ENCODE measurements around the gene EGLN2. TPM values are rescaled to one million over a fixed set of nuclear protein-coding genes. Genes with fewer than 3 reads are reported as not detected.
"Not testable (repeated sequence)": the region's sequence is repeated elsewhere in the genome, so short reads cannot be mapped to it uniquely, and the experiment has no call there.

EGLN2 gene
- total RNA-seq, 1 donor from 2014 or later = 142 TPM

DNA sequence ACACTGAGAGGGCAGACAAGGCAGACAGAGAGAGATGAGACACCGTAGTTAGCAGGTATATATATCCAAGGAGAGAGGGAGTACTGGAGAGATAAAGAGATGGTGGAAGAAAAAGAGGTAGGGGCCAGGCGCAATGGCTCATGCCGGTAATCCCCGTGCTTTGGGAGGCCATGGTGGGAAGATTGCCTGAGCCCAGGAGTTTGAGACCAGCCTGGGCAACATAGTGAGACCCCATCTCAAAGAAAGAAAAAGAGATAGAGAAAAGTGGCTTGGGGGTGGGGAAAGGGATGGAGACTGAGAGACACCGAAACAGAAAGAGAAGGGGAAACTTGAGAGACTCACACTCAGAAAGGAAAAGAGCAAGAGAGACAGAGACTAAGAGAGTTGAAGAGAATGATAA is 18.4 kb upstream of the EGLN2 start:
- Mint-ChIP-seq H3K4me1 (ENCODE audit: low read depth, unreplicated experiment) (peaks cover 7% of the 10 kb centered on the region), H3K4me3 (ENCODE audit: unreplicated experiment) (no peak overlapping the region), H3K36me3 (ENCODE audit: unreplicated experiment) (no peaks in the 10 kb centered on the region), H3K27me3 (ENCODE audit: unreplicated experiment) (peaks cover 7% of the 10 kb centered on the region), H3K27ac (ENCODE audit: unreplicated experiment) (no peak overlapping the region), H3K9me3 (ENCODE audit: unreplicated experiment) (peaks cover 15% of the 10 kb centered on the region)
- no peak for DNase-seq
- TF ChIP-seq, protein P1, sequence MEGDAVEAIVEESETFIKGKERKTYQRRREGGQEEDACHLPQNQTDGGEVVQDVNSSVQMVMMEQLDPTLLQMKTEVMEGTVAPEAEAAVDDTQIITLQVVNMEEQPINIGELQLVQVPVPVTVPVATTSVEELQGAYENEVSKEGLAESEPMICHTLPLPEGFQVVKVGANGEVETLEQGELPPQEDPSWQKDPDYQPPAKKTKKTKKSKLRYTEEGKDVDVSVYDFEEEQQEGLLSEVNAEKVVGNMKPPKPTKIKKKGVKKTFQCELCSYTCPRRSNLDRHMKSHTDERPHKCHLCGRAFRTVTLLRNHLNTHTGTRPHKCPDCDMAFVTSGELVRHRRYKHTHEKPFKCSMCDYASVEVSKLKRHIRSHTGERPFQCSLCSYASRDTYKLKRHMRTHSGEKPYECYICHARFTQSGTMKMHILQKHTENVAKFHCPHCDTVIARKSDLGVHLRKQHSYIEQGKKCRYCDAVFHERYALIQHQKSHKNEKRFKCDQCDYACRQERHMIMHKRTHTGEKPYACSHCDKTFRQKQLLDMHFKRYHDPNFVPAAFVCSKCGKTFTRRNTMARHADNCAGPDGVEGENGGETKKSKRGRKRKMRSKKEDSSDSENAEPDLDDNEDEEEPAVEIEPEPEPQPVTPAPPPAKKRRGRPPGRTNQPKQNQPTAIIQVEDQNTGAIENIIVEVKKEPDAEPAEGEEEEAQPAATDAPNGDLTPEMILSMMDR (IDR thresholded peaks at IDR 0.05; ENCODE audit: partially characterized antibody, unreplicated experiment) = no peak

DNA sequence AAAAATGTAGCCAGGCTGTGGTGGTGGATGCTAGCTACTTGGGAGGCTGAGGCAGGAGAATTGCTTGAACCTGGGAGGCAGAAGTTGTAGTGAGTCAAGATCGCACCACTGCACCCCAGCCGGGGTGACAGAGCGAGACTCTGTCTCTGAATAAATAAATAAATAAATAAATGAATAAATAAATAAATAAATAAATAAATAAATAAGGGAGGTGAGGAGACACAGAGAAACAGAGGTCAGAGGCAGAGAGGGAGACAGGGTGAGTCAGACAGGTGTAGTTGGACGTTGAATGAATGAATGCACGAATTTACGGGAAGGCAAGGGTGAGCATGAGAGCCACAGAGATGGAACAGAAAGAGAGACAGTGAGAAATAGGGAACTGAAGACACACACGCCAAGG is 17.9 kb upstream of the EGLN2 start:
- H3K9me3 Mint-ChIP-seq (ENCODE audit: unreplicated experiment) = peaks cover 15% of the 10 kb centered on the region
- peaks cover 7% of the 10 kb centered on the region for H3K27me3 Mint-ChIP-seq (ENCODE audit: unreplicated experiment)
- no peaks in the 10 kb centered on the region for H3K36me3 Mint-ChIP-seq (ENCODE audit: unreplicated experiment)
- DNase-seq = no peak
- TF ChIP-seq, protein P1 (IDR thresholded peaks at IDR 0.05; ENCODE audit: partially characterized antibody, unreplicated experiment) = no peak
- H3K4me3 Mint-ChIP-seq (ENCODE audit: unreplicated experiment) = peak overlapping the region; percentile 55
- H3K27ac Mint-ChIP-seq (ENCODE audit: unreplicated experiment) = peak overlapping the region; percentile 31
- peaks cover 7% of the 10 kb centered on the region for H3K4me1 Mint-ChIP-seq (ENCODE audit: low read depth, unreplicated experiment)

DNA sequence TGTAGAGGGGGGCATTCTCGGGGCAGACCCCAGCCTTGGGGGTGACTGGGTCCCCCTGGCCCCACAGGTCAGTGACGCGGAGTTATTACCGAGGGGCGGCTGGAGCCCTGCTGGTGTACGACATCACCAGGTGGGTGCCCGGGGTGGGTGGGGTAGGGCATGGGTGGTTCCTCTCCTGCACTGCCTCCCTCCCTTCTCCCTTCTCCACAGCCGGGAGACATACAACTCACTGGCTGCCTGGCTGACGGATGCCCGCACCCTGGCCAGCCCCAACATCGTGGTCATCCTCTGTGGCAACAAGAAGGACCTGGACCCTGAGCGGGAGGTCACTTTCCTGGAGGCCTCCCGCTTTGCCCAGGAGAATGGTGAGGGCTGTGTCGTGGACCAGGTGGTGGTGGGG is 15.3 kb upstream of the EGLN2 start:
- H3K4me1 Mint-ChIP-seq (ENCODE audit: low read depth, unreplicated experiment) = peaks cover 2% of the 10 kb centered on the region
- H3K27ac Mint-ChIP-seq (ENCODE audit: unreplicated experiment) = no peak overlapping the region
- no peak for DNase-seq
- TF ChIP-seq, protein P1 (IDR thresholded peaks at IDR 0.05; ENCODE audit: partially characterized antibody, unreplicated experiment) = no peak
- no peaks in the 10 kb centered on the region for H3K36me3 Mint-ChIP-seq (ENCODE audit: unreplicated experiment)
- no peak overlapping the region for H3K4me3 Mint-ChIP-seq (ENCODE audit: unreplicated experiment)
- H3K9me3 Mint-ChIP-seq (ENCODE audit: unreplicated experiment) = peaks cover 4% of the 10 kb centered on the region
- H3K27me3 Mint-ChIP-seq (ENCODE audit: unreplicated experiment) = peaks cover 5% of the 10 kb centered on the region

DNA sequence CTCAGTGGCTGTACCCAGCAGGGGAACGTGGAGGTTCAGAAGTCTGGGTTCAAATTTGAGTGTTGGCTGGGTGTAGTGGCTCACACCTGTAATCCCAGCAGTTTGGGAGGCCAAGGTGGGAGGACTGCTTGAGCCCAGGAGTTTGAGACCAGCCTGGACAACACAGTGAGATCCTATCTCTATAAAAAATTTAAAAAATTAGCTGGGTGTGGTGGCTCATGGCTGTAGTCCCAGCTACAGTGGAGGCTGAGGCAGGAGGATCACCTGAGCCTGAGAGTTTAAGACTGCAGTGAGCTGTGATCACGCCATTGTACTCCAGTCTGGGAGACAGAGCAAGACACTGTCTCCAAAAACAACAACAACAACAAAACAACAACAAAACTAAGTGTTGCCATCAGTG is 14.8 kb upstream of the EGLN2 start:
- H3K36me3 Mint-ChIP-seq (ENCODE audit: unreplicated experiment); H3K27me3 Mint-ChIP-seq (ENCODE audit: unreplicated experiment); H3K9me3 Mint-ChIP-seq (ENCODE audit: unreplicated experiment); DNase-seq; H3K4me3 Mint-ChIP-seq (ENCODE audit: unreplicated experiment); H3K27ac Mint-ChIP-seq (ENCODE audit: unreplicated experiment); H3K4me1 Mint-ChIP-seq (ENCODE audit: low read depth, unreplicated experiment): not testable (repeated sequence)

DNA sequence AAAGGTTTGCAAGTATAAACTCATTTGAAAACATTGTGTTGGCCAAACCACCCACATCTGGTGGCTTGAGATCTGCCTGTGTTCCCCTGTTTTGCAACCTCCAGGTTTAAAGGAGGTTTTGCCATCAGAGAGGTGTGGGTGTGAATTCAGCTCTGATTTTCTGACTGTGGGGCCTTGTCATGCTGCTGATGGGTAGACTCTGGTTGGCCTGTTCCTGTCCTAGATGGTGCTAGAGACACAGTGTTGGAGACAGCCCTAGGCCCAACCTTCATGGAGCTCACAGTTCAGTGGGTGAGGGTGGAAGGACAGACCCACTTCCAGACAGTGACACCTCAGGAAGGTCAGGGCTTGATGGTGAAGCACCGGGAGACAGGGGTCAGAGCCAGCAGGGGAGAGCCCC is 13.5 kb upstream of the EGLN2 start:
- Mint-ChIP-seq H3K27ac (ENCODE audit: unreplicated experiment) (no peak overlapping the region), H3K27me3 (ENCODE audit: unreplicated experiment) (peaks cover 5% of the 10 kb centered on the region), H3K4me1 (ENCODE audit: low read depth, unreplicated experiment) (no peaks in the 10 kb centered on the region), H3K36me3 (ENCODE audit: unreplicated experiment) (no peaks in the 10 kb centered on the region), H3K4me3 (ENCODE audit: unreplicated experiment) (no peak overlapping the region), H3K9me3 (ENCODE audit: unreplicated experiment) (peaks cover 3% of the 10 kb centered on the region)
- TF ChIP-seq, protein P1 (IDR thresholded peaks at IDR 0.05; ENCODE audit: partially characterized antibody, unreplicated experiment) = no peak
- DNase-seq = no peak

Data from glutamatergic neuron (in vitro differentiated cells).